Stimulated activated CD8-positive, alpha-beta memory T cell treated with anti-CD3 and anti-CD28 coated beads, Interleukin-12 subunit alpha, Interleukin-12 subunit beta, amount 100 ng/mL, for 4 hours (primary cell): ENCODE results near the gene TMUB1.
A peak's percentile ranks its signal among the peaks of the same experiment; 100 is the strongest.

ENCODE experiments used
- DNase-seq: peaks from one replicate; pipeline ENCODE4 v3.0.0-alpha.2; 2020; ENCODE audit warnings: low read depth

Gene TMUB1

DNA sequence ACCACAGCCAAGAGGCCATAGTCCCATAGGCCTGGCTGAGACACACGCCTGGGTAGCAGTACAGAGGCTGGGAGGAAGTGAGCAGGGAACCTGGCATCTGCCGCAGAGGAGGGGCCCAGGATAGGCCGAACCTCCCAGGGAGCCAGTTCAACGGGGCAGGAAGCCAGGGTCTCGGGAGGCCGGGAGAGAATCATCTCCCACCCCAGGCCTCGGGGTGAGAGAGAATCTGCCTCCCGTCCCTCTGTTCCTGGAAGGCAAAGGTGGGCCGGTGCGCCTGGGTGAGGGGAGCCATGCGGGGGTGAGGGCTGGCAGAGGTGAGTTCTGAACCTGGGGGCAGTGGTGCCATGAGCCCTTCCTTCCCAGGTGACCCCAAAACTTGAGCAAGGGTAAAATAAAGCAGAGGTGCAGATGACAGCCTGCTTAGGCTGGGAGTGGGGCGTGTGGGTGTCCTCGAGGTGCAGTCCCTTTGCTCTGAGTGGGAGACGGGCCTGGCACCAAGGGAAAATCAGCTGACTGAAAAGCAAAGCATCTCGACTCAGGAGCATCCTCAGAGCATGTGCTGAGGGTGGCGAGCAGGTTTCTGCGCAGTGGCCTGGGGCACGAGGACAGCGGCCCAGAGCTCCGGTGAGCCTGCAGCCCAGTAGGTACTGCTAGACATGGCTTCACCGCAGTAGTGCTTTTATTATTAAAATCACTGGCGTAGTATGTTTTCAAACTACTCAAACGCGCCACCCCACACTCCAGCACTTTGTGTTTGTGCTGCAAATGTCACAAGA is 18.5 kb upstream of the TMUB1 start:
- no peak for DNase-seq

DNA sequence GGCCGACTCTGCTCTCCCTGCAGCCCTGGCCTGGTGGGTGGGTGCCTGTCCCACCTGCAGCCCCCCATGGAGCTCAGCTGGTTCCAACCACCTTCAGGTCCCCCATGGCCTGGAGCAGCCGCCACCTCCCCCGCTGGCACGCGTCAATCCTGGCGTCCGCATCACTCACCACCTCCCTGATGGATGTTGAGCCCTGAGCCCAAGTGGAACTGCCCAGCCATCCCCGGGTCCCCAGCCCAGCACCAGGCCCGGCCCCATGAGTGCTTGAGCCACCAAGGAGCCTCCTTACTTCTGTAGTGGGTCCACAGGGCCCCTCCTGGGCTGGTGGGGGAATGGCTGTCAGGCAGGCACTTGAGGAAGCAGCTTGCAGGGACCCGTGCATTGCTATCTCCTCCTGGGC is 17.6 kb upstream of the TMUB1 start:
- no peak for DNase-seq

DNA sequence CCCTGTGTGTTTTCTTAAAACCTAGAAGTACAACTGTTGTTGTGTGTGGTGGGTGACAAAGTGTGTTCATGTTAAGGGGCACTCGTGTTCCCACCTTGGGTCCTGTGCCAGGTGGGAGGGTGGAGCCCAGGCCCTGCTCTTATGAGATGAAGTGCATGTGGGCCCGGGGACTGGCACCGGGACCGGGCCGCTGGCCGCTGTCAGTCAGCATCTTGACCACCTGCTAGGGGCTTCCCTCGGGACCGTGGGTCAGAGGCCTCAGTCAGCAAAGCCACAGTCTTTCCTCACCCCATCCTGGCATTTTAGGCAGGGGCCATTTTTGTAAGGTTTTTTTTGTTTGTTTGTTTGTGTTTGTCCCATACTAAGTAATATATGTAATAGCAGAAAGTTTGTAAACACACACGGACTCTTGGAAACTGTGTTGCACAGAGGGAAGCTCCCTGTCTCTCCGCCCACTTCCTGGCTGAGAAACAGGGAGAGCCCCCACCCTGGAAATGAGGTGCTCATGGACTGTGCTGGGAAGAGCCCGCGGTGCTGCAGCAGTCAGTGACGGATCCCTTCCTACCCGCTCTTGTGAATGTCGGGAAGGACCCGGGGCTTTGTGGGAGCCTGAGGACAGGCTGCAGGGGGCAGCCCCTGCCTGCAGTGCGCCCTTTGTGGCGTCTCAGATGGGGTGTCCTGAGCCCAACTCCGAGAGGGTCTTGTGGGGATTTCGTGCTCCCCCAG is 16.4 kb upstream of the TMUB1 start:
- DNase-seq, result no peak

DNA sequence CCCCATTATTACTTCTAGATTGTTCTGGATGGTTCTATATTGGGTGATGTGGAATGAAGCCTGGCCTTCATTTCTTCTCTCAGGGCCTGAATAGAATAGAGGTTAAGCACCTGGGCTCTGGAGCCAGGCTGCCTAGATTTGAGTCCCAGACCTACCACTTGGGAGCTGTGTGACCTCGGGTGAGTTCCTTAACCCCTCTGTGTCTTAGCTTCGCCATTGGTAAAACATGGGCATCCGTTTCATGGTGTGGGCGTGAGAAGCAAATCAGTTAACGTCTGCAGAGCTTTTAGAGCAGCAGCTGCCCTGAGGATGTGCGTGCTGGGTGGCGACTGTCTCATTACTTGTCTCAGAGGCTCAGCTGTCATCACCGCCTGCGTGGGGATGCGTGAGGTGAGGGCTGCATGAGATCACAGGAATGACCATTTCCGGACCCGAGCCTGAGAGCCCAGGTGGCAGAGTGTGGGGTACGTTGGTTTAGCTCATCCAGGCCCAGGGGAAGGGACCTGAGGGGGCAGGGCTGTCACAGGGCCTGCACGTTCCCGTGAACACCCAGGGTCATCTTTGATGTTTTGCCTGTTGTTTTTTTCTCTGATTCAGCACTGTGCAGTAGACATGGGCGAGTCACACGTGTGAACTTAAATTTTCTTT is 12.7 kb upstream of the TMUB1 start:
- DNase-seq, result no peak

DNA sequence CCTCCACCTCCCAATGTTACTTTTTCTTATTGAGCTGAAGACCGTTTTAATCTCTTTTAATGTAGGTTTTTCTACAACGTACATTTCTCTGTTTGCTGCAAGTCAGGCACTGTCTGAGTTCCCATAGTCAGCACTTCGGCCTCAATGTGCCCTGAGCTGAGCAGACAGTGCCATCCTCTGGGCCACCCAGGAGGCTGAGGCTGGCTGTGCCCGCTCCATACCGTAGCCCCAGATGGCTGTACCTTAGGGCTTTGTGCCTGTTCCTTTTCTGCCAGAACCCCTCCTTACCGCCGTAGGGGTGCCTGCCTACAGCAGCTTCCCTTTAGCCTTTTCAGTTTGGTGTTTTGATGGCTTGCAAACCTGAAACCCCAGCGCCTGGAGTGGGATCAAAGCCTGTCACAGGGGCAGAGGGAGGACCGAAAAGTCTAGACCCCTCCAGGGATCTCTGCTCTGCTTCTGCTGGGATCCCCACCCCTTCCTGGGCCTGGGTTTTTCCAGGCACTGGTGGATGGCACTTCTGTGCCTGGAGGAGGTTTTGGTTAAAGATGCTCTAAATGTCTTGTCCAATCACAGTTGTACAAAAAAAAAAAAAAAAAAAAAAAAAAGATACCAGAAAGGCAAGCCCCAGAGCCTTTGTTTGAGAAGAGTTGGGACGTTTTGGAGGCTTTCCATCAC is 12.0 kb upstream of the TMUB1 start:
- DNase-seq, result no peak

DNA sequence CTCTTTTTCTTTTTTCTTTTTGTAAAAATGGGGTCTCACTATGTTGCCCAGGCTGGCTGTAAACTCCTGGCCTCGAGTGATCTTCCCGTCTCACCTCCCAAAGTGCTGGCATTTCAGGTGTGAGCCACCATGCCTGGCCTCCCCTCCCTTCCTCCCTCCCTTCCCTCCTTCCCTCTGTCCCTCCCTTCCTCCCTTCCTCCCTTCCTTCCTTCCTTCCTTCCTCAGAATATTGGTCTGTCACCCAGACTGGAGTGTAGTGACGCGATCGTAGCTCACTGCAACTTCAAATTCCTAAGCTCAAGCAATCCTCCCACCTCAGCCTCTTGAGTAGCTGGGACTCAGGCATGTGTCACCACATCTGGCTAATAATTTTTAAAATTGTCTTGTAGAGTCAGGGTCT is 11.4 kb upstream of the TMUB1 start:
- DNase-seq, result no peak

DNA sequence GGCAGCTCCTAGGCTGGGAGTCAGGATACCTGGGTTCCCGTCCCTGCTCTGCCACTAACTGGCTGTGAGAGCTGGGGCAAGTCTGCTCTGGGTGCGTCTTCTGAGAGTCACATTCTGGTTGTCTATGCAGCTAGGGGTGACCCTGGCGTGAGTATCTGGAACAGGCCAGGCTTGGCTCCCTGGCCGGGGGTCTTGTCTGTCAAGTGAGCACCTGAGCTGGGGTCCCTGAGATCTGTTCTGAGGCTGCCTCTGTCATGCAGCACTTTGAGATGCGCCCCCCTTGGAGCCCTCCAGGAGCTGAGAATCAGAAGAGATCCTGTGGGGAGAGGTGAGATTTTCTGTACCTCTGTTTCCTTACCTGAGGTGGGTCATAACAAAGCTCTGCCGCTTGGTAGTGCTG is 10.5 kb upstream of the TMUB1 start:
- no peak for DNase-seq

DNA sequence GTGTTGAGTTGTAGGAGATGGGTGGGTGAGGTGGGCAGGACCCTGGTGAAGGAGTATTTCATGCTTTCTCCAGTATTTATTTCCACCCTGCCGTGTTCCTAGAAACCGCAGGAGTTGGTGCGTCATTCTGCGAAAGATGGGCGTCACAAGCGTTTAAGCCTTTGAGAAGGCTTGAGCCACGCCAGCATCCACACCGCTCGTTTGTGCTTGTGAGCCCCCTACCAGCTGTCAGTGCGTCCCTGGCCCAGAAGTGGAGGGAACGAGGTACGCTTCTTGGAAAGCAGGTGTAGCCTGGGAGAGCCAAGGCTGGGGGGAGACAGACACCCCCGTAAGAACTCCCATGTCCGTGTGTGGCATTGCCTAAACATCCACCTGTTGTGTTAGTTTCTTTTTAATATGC is 8.7 kb upstream of the TMUB1 start:
- DNase-seq, result no peak

DNA sequence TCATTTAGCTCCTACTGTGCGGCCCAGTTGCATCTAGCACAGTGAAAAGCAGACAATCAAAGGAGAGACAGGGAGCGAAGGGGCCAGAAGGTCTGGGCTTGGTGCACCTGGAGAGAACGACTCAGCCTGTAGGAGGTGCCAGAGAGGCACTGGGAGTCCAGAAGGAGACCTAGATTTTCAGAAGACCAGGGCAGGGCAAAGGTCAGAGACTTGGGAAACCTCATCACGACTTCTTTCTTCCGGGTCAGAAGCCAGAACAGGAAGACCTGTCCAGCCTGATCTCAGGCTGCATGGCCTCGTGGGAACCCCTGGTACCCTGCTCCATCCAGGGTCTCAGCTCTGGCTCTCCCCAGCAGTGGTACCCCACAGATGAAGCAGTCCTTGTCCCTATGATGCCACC is 8.1 kb upstream of the TMUB1 start:
- DNase-seq, result no peak

DNA sequence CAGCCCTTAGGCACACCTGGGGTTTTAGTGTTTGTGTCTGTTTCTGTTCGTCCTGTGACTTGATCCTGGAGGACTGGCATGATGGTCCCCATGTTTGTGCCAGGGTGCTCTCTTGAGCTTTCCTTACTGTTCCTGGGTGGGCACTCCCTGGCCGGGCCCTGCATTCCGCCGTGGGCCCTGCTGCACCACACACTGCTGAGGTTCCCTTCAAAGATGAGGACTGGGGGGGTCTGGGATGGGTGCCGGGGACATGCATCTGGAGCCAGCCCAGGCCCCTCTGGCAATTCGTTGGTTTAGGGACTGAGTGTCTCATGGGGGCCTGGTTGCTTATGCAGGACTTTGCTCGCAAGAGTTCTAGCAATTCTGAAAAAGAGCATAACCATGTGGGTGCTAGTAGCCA is 7.7 kb upstream of the TMUB1 start:
- no peak for DNase-seq

DNA sequence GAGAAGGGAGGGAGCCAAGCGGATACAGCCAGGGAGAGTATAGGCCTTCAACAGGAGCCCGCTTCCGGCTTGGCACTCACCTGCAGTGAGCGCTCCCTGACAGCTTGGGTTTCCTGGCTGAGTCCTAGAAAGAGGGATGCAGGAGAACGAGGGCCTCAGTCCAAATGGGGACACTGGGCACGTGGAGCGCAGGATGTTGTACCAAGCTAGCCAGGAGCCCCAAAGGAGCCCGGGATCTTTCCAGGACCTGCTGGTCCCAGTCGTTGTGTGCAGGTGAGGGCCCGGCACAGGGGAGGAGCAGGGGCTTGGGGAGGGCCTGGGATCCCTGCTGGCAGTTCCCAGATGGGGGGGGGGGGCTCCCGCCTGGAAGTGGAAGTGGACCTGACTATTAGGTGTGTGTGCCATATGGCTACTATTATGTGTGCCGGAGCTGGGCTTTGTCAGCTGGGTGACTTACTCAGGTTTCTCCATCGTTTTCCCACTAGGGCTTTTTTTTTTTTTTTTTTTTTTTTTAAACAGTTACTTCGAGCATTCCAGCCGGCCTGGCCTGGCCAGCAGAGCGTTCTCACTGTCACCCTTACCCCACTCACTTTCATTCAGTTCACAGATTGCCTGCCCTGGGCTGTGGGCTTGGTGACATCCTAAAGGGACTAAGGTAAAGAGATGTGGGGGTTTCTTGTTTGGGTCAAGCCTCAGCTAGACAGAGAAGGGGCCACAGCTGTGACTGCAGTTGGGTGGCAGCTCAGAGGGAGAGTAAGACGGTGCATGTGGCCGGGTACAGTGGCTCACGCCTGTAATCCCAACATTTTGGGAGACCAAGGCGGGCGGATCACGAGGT is 6.8 kb upstream of the TMUB1 start:
- no peak for DNase-seq

DNA sequence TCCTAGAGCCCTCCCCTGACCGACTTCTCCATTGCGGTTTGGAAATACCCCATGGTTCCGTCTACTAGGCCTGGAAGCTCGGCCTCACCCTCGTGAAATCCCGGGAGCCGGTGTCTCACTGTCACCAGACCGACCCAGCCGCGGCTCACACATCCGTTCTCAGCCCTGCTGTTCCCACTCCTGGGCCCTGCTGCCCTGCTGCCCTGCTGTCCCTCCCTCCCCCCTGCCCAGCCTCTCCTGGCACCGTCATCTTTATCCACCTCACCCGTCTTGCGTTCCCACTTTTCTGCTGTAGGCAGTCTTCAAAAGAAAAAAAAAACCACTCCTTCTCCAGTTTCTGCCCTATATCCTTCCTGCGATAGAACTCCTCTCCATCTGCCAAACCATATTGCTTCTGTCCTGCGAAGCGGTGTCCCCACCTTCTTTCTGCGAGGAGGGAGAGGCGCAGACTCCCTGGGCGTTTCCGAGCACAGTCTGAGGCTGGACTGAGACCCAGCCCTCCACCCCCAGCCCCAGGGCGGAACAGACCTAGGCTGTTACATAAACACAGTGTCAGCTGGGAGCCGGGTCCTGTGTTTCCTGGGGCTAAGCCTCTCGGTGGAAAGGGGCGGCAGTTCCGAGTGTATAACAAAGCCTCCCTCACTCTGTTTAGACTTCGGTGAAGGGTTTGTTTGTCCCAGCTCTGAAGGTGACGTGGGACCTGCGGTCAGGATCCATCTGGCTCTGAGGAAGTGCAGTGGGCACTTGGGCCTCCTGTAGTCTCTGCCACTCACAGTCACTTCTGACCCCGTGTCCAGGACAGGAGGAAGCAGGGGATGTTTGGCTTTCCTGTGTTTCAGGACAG is 5.8 kb upstream of the TMUB1 start:
- no peak for DNase-seq

DNA sequence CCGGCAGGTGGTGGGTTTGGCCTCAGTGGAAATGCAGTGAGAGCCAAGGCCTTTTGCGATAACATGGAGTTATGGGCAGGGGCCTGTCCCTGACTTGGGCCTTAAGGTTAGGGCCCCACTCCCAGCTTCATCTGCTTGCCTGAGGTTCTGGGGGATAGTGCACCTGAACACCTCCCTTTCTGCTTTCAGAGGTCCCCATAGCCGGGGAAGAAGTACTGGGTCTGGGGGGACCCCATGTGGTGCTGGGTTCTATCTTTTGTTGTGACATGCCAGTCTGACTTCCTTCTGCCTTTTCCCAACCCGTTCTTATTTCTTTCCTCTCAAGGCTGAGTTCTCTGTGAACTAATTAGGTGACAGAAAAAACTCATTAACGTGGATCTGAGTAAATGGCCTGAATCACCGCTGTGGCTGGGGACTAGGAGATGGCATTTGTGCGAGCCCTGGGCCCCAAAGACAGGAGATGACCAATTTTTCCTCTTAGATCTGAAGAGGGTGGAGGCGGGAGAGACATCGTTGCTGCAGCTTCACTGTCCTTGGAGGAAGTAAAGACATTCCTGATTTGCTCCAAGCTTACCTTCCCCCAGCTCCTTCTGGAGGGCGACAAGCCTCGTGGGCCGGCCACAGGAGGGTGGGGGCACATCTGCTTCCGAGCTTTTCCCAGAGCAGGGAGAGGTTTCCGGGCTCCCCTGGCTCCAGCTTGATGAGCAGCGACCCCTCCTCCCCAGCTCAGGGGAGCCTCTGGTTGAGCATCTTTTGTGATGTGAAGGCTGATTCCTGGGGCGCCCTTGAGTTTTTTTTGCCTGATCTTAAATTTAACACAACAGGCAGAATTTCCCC is 4.9 kb upstream of the TMUB1 start:
- DNase-seq, result no peak

DNA sequence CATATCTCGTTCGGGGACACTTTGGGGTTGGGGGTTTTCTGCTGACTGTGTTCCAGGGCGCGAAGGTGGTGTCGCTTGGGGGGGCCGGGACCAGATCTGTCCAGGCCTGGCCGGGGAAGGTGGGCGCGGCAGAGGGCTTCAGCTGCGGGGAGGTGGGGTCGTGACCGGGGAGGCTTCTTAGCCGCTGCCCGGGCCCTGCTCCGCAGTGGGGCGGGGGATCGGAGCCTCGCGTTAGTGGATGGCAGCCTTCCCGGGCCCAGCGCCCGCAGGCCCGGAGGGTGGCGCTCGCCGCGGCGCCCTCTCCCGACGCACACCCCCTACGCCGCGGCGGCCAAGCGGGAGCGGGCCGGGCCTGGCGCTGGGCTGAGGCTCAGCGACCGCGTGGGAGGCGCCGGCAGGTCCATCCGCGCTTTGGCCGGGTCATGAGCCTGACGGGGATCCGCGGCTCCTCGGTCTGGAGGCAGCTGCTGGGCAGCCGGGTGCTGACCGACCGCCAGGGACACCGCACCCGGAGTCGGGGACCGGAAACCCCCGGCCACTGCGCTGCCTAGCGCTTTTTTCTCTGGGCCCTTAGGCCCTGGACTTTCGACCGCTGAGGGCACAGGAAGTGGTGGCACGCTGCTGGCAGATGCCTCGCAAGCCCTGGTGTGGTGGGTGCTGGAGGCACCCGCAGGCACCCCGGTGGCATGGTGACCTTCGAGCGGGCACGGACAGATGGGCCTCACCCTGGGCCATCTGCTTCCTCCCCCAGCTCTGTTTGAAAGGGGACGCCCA is 4.1 kb upstream of the TMUB1 start:
- no peak for DNase-seq

DNA sequence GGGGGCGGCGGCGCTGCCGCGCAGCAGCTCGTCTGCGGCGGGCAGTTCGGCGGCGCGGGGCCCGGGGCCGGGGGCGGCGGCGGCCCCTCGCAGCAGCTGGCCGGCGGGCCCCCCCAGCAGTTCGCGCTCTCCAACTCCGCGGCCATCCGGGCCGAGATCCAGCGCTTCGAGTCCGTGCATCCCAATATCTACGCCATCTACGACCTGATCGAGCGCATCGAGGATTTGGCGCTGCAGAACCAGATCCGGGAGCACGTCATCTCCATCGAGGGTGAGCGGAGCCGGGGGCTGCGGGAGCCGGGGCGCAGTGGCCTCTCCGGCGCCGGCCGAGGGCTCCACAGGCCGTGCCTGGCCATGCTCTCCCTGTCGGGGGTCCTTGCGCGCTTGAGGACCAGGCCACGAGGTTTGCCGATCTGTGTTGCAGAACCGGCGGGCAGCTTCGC is 3.5 kb upstream of the TMUB1 start:
- DNase-seq, result no peak

DNA sequence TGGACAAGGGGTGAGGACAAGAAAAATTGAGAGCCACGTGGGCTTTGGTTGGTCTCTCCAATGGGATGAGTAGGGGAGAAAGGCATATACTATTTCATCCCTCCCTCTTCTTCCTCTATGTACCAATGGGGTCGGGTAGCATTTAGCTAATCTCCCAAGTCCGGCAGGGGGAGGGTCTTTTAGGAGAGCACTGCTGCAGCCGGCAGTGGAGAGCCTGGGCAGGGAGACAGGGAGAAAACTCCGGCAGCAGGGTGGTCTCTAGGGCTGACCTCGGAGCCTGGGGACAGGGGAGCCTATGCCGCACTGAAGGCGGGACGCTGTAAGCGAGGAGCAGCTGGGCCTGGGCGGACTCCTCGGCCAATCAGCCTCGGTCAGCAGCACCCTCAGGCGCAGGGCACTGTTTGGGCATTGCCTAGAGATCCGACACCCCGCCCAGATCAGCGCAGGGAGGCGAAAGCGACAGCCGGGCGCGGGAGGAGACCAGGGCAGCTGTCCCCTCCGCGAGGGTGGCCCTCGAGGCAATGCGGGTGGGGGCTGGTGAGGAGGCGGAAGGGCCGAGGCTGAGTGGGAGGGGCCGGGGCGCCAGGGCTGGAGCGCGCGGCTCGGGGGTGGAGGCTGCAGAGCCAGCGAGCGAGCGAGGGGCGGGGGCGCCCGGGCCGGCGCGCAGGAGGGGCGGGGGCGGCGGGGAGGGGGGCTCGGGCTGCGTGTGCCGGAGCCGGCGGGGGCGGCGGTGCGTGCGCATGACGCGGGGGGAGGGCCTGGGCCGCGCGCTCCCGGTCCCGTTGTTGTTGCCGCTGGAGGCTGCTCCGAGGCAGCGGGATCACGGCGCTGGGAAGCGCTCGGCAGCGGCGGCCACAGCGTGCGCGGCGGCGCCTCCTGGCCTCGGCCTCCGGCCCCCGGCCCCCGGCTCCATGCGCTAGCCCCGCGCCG is 2.7 kb upstream of the TMUB1 start, which contains the start of gene AGAP3:
Gene AGAP3, plus strand, starts transcription at position 785 of the 930 bp plus-strand sequence. CDS start 267 bp downstream, outside the sequence.
- peak; percentile 52 for DNase-seq

DNA sequence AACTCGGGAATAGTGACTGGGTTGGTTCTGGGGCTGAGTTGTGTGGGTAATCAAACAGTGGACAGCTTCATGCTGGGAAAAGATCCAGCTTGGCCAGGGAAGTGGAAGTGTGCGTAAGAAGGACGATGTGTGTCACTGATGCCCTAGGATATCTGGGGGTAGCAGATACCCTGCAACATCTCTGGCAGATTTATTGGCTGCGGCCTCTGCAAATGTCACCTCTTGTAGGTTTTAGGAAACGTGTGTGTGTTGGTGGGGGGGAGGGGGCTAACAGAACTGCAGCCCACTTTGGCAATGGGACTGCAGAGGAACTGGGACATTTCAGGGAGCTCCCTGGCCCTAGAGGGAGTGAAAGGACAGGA is 2.0 kb upstream of the TMUB1 start:
- no peak for DNase-seq

DNA sequence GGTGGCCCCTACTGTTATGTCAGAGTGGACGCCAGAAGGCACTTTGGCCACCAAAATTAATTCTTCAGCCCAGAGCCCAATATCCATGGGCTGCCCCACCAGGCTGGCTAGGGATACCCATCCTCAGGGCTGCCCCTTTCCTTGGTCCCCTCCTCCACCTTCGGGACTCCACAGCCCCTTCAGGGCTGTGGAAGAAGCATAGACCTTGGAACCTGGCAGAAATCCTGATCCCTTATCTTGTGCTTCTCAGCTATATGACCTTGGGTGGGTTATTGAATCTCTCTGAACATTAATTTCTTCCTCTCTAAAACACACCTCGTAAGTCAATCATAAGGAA is 499 bp upstream of the TMUB1 start:
- DNase-seq, result no peak
